GM08714 (cell line): Measurements from ENCODE around the gene SPG7.
A peak's percentile ranks its signal among the peaks of the same experiment; 100 is the strongest.
"Not testable (repeated sequence)": the region's sequence is repeated elsewhere in the genome, so short reads cannot be mapped to it uniquely, and the experiment has no call there.

Source experiments
- H3K4me3 ChIP-seq: fragments of 200-500 bp; sonication (Bioruptor generic); 2 replicates; pipeline ENCODE4 v1.5.1; 2014; ENCODE audit warnings: mild to moderate bottlenecking, low read length, inconsistent platforms
- ZNF274 ChIP-seq: IDR thresholded peaks from 2 replicates; pipeline ENCODE4 v1.6.1; 2012; ENCODE audit warnings: mild to moderate bottlenecking, low read depth, low read length

Gene SPG7

GRCh38 chr16:89564476-89565255, 56.5 kb downstream of the SPG7 start:
- no peak overlapping the region for H3K4me3 ChIP-seq
- no peak for TF ChIP-seq ZNF274

- no peak overlapping the region for H3K4me3 ChIP-seq
- no peak for TF ChIP-seq ZNF274
These were observed 57.0 kb downstream of the SPG7 start for GRCh38 chr16:89565256-89565505.

- no peak for TF ChIP-seq ZNF274
- no peak overlapping the region for H3K4me3 ChIP-seq
These were observed 57.5 kb downstream of the SPG7 start for GRCh38 chr16:89565506-89566372.

GRCh38 chr16:89567656-89568594, 59.7 kb downstream of the SPG7 start:
- no peak for TF ChIP-seq ZNF274
- H3K4me3 ChIP-seq, result no peak overlapping the region

- H3K4me3 ChIP-seq, result no peak overlapping the region
These were observed 61.5 kb downstream of the SPG7 start for GRCh38 chr16:89569506-89570341.

GRCh38 chr16:89570342-89570923, 62.2 kb downstream of the SPG7 start:
- no peak overlapping the region for H3K4me3 ChIP-seq
- TF ChIP-seq ZNF274, result no peak

More at GRCh38 chr16:89569506-89570341, 61.5 kb downstream of the SPG7 start:
- TF ChIP-seq ZNF274, result no peak

- not testable (repeated sequence) for H3K4me3 ChIP-seq
These were observed 62.9 kb downstream of the SPG7 start for GRCh38 chr16:89570983-89571598.

- H3K4me3 ChIP-seq, result no peak overlapping the region
- no peak for TF ChIP-seq ZNF274
These were observed 63.4 kb downstream of the SPG7 start for GRCh38 chr16:89571636-89572035.

GRCh38 chr16:89572073-89572484, 63.9 kb downstream of the SPG7 start:
- H3K4me3 ChIP-seq, result no peak overlapping the region
- no peak for TF ChIP-seq ZNF274

- TF ChIP-seq ZNF274, result no peak
- H3K4me3 ChIP-seq, result no peak overlapping the region
These were observed 64.4 kb downstream of the SPG7 start for GRCh38 chr16:89572485-89573205.

- TF ChIP-seq ZNF274, result no peak
- peak overlapping the region; percentile 69; the same call in 1 of the 2 replicates for H3K4me3 ChIP-seq
These were observed 65.8 kb downstream of the SPG7 start for GRCh38 chr16:89573826-89574680.

- H3K4me3 ChIP-seq, result peak overlapping the region; percentile 69; the same call in 1 of the 2 replicates
These were observed 66.6 kb downstream of the SPG7 start for GRCh38 chr16:89574681-89575246.

More at GRCh38 chr16:89574681-89575246, 66.6 kb downstream of the SPG7 start:
- no peak for TF ChIP-seq ZNF274
